AG08396 (cell line): ENCODE data around the gene RALGPS2.
"Not testable (repeated sequence)": the region's sequence is repeated elsewhere in the genome, so short reads cannot be mapped to it uniquely, and the experiment has no call there.

Experiments
- DNase-seq: peaks from one replicate; pipeline ENCODE4 v3.0.0; 2012; ENCODE audit warnings: low spot score, mixed read lengths

The RALGPS2 gene

GRCh38 chr1:178942285-178943198 is 217.5 kb downstream of the RALGPS2 start:
- no peak for DNase-seq

- no peak for DNase-seq
Observed at GRCh38 chr1:178944729-178945128, 219.7 kb downstream of the RALGPS2 start.

- no peak for DNase-seq
Observed at GRCh38 chr1:178945763-178946266, 220.8 kb downstream of the RALGPS2 start.

- DNase-seq: no peak
Observed at GRCh38 chr1:178946416-178946815, 221.4 kb downstream of the RALGPS2 start.

GRCh38 chr1:178946855-178947676 is 222.0 kb downstream of the RALGPS2 start:
- no peak for DNase-seq

- DNase-seq: no peak
Observed at GRCh38 chr1:178947677-178947981, 222.6 kb downstream of the RALGPS2 start.

- DNase-seq: no peak
Observed at GRCh38 chr1:178948676-178949075, 223.6 kb downstream of the RALGPS2 start.

GRCh38 chr1:178949866-178950265 is 224.8 kb downstream of the RALGPS2 start:
- not testable (repeated sequence) for DNase-seq

- no peak for DNase-seq
Observed at GRCh38 chr1:178951600-178951999, 226.6 kb downstream of the RALGPS2 start.

- DNase-seq: no peak
Observed at GRCh38 chr1:178953034-178953433, 228.0 kb downstream of the RALGPS2 start.

GRCh38 chr1:178953538-178954324 is 228.7 kb downstream of the RALGPS2 start:
- no peak for DNase-seq

- no peak for DNase-seq
Observed at GRCh38 chr1:178954325-178954690, 229.3 kb downstream of the RALGPS2 start.

GRCh38 chr1:178954937-178955336 is 229.9 kb downstream of the RALGPS2 start:
- no peak for DNase-seq

- no peak for DNase-seq
Observed at GRCh38 chr1:178955391-178955954, 230.4 kb downstream of the RALGPS2 start.

GRCh38 chr1:178958491-178958890 is 233.4 kb downstream of the RALGPS2 start:
- no peak for DNase-seq

GRCh38 chr1:178959543-178960460 is 234.8 kb downstream of the RALGPS2 start:
- no peak for DNase-seq

GRCh38 chr1:178960482-178961240 is 235.6 kb downstream of the RALGPS2 start:
- DNase-seq: no peak

GRCh38 chr1:178961331-178961730 is 236.3 kb downstream of the RALGPS2 start:
- DNase-seq: no peak

GRCh38 chr1:178961868-178962267 is 236.8 kb downstream of the RALGPS2 start:
- no peak for DNase-seq
